ENCODE data around the gene CNOT3.

- TF ChIP-seq CTCF (IDR thresholded peaks at IDR 0.05), result no peak
- peak in 1 of 2 donors; percentile 90 for TF ChIP-seq POLR2A (IDR thresholded peaks at IDR 0.05)
Measured at GRCh38 chr19:54136864-54137698, 481 bp upstream of the CNOT3 start.
